NK-92 (cell line): ENCODE measurements around the gene SFRP5.

Experiments used
- DNase-seq: peaks from one replicate; lab custom pipeline; 2025; ENCODE audit not compliant: unreplicated experiment; lab: John Stamatoyannopoulos, UW

SFRP5 gene, protein sequence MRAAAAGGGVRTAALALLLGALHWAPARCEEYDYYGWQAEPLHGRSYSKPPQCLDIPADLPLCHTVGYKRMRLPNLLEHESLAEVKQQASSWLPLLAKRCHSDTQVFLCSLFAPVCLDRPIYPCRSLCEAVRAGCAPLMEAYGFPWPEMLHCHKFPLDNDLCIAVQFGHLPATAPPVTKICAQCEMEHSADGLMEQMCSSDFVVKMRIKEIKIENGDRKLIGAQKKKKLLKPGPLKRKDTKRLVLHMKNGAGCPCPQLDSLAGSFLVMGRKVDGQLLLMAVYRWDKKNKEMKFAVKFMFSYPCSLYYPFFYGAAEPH

GRCh38 chr10:97771913-97772823 lies at the start of gene SFRP5:
Gene SFRP5, minus strand, starts transcription at chr10:97771999. Its CDS starts 166 bp downstream, at chr10:97771833.
- no peak for DNase-seq

- DNase-seq, result no peak
Measured at GRCh38 chr10:97820096-97820704, 48.4 kb upstream of the SFRP5 start.

GRCh38 chr10:97818572-97818971 lies 46.8 kb upstream of the SFRP5 start:
- no peak for DNase-seq

DNA sequence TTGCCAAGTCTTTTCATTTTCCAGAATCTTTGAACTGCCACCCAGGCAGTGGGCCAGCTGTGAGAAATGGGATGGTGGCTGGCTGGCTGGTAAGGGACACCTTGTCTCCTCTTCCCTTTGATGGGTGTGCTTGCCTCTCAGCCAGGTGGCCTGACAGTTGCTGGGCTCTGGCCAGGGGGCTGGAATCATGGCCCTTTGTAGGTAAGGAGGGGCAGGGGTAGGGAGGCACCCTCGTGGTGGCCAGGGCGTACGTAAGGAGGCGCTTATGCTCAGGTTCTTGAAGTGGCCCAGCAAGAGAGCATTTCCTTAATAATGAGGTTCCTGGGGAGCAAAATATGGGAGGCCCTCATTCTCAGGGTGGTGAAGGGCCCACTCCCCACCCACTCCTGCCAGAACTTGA lies 44.8 kb upstream of the SFRP5 start:
- no peak for DNase-seq

- no peak for DNase-seq
Measured at GRCh38 chr10:97814996-97815395, 43.2 kb upstream of the SFRP5 start.

GRCh38 chr10:97813311-97813710 lies 41.5 kb upstream of the SFRP5 start:
- DNase-seq, result no peak

DNA sequence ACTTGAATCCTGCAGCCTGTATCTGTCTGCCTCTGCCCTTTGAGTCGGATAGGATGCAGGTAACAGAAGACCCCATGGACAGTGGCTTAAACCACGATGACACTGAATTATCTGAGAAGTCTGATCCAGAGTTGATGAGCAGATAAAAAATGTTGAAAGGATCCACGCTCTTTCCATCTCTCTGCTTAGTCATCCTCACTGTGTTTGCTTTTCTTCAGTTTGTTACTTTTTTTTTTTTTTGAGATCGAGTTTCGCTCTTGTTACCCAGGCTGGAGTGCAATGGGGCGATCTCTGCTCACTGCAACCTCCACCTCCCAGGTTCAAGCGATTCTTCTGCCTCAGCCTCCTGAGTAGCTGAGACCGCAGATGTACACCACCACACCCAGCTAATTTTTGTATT lies 40.9 kb upstream of the SFRP5 start:
- DNase-seq, result no peak

DNA sequence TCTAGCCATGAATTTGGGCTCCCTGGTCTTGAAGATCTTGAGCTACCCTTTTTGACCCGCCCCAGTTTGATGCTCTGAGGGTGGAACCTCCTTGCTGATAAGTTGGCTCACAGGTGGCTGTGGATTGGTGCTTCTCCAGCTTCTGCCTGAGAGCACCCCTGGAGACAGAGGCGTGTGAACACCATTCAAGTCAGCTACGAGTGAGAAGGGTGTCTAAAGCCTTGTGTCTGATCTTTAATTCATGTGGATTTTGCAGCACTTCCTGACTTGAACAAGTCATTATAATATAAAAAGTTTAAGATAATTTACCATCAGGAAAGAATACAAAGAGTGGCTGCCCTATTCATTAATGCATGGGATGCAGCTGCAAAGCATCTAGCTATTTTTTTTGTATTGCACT lies 40.2 kb upstream of the SFRP5 start:
- no peak for DNase-seq

DNA sequence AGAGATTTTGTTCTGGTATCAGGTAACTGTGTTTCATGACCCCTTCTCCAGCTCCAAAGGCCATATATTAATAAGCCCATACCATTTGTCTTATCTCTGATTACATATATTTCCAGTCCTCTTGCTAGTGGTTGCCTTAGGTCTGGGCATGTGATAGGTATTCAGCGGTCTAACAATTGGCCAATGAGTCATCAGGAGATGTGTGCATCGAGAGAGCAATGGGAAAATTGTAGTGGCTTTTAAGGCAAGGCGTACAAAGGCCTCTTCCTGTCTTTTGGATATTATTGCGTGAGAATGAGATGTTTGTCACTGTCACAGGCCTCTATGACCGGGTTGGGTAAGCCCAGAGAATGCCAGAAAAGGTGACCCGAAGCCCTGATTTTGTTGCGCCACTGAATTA lies 38.6 kb upstream of the SFRP5 start:
- no peak for DNase-seq

GRCh38 chr10:97805949-97806348 lies 34.1 kb upstream of the SFRP5 start:
- DNase-seq, result no peak

- DNase-seq, result no peak
Measured at GRCh38 chr10:97805096-97805884, 33.5 kb upstream of the SFRP5 start.

GRCh38 chr10:97801422-97801821 lies 29.6 kb upstream of the SFRP5 start:
- DNase-seq, result no peak

DNA sequence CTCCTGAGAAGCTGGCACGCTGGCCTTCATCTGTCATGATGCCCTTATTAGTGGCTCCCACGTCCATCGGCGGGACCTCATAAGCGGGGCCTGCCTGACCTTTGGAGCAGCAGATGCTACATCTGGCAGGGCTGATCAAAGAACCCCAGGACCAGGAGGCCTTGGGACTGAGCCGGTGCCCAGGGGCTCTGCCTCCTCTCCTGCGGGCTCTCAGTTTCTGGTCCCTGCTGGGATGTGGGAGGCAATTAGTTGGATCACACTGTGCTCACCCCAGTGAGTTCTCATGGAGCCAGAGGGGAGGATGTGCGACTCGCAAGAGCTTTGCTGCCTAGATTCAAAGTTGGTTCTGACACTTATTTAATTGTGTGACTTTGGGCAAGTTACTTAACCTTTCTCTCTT lies 28.7 kb upstream of the SFRP5 start:
- no peak for DNase-seq

DNA sequence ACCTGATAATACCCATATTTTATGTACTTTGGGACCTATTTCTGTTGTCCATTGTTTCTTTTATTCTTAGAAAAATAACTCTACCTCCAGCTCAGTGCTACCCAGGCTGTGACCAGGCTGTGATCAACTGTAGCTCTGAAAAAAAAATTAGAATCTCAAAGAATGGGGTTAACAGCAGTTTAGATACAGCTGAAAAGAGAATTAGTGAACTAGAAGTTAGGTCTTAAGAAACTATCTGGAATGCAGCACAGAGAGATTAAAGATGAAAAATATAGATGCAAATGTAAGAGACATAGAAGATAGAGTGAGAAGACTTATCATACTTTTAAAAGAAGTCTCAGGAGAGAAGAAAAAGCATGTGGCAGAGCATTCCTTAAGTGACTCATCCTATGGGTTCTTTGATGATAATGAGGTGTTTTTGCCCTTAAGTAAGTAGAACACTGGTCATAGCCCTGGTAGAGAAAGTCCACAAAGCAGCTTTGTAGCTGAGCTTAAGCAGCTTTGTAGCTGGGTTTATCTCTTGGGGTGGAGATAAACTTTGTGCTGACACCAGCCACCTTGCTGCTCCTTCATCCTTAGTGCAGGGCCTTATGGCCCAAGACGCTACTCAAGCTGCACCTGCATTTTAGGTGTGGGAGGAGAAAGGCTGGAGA lies 27.3 kb upstream of the SFRP5 start:
- DNase-seq, result no peak

GRCh38 chr10:97796651-97797050 lies 24.9 kb upstream of the SFRP5 start:
- no peak for DNase-seq

DNA sequence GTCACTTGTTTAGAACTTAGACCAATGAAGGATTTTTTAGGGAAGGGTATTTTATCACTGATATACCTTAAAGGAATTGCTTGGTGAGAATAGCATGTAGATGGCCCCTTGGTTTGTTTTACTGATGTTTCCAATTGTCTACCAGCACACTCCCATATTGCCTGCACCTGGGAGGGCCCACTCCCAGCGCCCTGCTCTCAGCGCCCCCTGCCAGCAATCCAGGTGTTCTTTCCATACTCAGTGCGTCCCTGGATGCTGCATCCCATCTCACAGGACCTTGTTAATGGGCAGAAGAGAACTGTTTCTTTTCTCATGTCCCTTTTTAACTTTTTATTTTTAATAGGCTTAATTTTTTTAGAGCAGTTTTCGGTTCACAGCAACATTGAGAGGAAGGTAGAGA lies 24.1 kb upstream of the SFRP5 start:
- DNase-seq, result no peak

DNA sequence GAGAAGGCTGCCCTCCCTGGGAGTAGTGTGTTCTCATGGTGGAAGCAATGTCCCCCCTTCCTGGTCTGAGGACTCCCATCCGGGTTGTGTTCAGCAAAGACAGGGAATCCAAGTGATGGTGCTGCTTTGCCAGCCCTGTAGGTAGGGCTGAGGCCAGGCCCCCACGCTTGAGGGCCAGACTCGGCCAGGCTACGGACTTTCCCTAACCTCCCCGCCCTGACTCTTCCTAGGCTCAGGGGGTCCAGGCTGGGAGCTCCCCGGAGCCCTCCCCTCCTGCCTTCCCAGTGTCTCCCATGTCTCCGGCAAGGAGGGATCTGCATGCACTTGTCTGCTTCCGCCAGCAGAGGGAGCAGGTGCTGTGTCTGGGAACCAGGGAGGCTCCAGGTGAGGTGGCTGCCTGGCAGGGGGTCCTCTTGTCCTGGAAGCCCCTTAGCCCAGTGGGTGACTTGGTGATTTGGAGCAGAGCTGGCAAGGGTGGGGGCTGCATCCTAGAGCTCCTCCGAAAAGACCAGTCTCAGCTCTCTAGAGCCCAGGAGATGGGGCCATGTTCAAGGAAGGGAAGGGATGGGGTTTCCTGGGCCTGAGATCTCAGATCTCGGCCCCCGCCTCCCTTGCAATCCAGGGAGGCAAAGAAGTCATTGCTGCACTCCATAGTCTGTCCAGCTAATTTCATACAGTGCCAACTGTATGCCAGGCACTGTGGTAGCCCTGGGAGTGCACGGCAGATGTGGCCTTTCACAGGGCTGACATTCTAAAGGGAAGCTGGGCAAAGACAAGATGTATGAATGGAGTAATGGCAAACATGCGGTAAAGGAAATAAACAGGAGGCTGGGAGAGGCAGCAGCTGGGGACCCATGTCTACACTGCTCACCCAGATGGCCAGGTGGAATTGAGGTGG lies 20.3 kb upstream of the SFRP5 start:
- DNase-seq, result no peak

DNA sequence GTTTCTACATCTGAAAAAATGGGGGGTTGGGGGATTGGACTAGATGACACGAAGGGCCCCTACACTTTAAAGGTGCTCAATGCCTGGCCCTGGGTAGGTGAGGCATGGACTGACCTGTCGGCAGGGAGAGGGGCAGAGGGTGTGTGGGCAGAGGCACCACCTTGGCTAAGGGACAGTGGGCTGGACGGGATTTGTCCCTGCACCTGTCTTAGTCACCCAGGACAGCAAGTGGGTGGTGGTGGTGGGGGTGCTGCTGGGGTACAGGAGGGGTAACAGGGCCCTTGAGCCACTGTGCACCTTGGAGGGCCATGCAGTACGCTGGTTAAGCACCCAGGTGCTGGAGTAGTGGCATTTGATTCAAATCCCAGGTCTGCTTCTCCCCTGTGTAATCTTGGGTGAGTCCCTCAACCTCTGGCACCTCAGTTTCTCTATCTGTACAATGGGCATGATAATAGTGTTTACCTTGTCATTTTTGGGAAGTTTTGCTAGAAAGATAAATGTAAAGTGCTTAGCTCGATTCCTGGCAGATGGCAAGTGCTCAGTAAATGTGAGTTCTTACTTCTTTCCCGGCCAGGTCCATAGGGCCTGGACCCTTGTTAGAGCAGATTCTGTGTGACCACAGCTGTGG lies 18.1 kb upstream of the SFRP5 start:
- no peak for DNase-seq
